OCI-LY3 (cell line): Measurements from ENCODE around the gene ARHGAP26.

ENCODE experiments used
- EZH2phosphoT487 ChIP-seq: fragments of 200-600 bp; shearing (Covaris generic); IDR thresholded peaks from 2 replicates; pipeline ENCODE4 v1.6.1; 2018; ENCODE audit warnings: antibody characterized with exemption, mixed run types, low read depth
- TF ChIP-seq, protein P1 (sequence below): fragments of 200-600, 300-600 bp; sonication (generic); IDR thresholded peaks from 2 replicates; pipeline ENCODE4 v1.5.1; 2014; ENCODE audit warnings: antibody characterized with exemption, low read length, low read depth

DNA sequence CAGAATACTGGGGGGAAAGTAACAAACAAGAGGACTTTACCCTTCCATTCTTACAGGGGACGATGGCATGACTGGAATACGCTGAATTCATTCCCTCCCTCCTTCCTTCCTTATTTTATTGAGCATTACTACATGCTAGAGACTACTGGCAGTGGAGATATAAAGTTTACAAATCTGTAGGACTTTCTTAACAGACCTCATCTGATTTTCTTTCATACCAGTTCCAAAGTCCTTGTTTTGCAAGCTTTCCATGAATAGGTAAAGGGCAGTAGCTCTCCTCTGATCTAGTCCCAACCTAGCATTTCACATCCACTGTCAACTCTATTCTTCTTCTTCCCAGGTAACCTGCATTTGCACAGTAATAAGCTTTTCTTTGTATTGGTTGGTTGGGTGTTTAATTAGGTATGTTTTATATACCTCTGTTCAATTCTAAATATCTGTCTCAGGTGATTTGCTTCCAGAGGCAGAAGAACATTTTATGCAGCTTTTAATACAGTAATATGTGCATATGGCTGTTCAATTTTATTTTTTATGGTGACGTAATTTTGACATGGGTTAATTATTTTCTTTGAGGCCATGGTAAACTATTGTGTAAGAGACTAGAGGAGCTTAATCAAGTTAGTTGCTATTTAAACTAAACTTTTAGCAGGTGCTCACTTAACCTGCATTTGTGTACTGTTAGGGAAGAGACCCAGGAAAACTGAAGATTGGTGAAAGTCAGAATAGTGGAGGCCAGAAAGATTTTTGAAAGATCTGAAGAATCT lies 150.9 kb downstream of the ARHGAP26 start:
- TF ChIP-seq, protein P1, sequence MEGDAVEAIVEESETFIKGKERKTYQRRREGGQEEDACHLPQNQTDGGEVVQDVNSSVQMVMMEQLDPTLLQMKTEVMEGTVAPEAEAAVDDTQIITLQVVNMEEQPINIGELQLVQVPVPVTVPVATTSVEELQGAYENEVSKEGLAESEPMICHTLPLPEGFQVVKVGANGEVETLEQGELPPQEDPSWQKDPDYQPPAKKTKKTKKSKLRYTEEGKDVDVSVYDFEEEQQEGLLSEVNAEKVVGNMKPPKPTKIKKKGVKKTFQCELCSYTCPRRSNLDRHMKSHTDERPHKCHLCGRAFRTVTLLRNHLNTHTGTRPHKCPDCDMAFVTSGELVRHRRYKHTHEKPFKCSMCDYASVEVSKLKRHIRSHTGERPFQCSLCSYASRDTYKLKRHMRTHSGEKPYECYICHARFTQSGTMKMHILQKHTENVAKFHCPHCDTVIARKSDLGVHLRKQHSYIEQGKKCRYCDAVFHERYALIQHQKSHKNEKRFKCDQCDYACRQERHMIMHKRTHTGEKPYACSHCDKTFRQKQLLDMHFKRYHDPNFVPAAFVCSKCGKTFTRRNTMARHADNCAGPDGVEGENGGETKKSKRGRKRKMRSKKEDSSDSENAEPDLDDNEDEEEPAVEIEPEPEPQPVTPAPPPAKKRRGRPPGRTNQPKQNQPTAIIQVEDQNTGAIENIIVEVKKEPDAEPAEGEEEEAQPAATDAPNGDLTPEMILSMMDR: no peak
- no peak for TF ChIP-seq EZH2phosphoT487
